WERI-Rb-1 (cell line): Measurements from ENCODE around the gene ADAMTSL2.

ENCODE experiments used
- DNase-seq: peaks from one replicate; pipeline ENCODE4 v3.0.0-alpha.2; 2020
- H3K27ac ChIP-seq: fragments of 250-450 bp; sonication (Bioruptor Pico); 2 replicates; pipeline ENCODE4 v1.5.1; 2020; ENCODE audit warnings: mild to moderate bottlenecking, moderate library complexity
- H3K27me3 ChIP-seq: fragments of 250-450 bp; sonication (Bioruptor Pico); 2 replicates; pipeline ENCODE4 v1.5.1; 2021; ENCODE audit warnings: mild to moderate bottlenecking, low read depth, moderate library complexity; ENCODE audit not compliant: insufficient read depth, severe bottlenecking
- H3K36me3 ChIP-seq: fragments of 250-450 bp; sonication (Bioruptor Pico); 2 replicates; pipeline ENCODE4 v1.5.1; 2020; ENCODE audit warnings: mild to moderate bottlenecking, moderate library complexity
- H3K4me3 ChIP-seq: 2 replicates; pipeline ENCODE4 v1.5.1; 2011; ENCODE audit warnings: low read depth, mild to moderate bottlenecking, control low read depth, low read length
- H3K9me3 ChIP-seq: fragments of 250-450 bp; sonication (Bioruptor Pico); 2 replicates; pipeline ENCODE4 v1.5.1; 2021; ENCODE audit warnings: mild to moderate bottlenecking, moderate library complexity; ENCODE audit not compliant: severe bottlenecking
- TF ChIP-seq, protein P1 (sequence below): IDR thresholded peaks from 2 replicates; pipeline ENCODE4 v1.5.1; 2011; ENCODE audit warnings: low read depth, mild to moderate bottlenecking, control low read depth, inconsistent platforms, low read length

Gene ADAMTSL2

DNA sequence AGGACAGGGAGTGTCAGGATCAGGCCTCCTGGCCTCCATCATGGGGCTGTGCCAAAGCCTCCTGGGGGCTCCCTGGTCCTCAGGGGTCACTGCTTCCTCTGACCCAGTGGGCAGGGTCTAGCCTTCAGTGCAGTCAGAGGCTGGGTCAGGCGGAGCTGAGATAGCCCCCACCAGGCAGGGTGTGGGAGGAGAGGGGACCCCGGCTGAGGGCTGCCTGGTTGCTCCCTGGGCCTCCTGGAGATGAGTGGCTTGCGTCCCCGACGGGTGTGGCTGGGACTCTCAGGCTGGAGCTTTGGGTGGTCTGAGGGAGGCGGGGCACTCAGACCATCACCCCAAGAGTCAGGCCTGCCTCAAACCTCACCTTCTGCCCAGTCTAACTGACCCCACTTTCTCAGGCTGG lies 53.0 kb downstream of the ADAMTSL2 start:
- TF ChIP-seq, protein P1, sequence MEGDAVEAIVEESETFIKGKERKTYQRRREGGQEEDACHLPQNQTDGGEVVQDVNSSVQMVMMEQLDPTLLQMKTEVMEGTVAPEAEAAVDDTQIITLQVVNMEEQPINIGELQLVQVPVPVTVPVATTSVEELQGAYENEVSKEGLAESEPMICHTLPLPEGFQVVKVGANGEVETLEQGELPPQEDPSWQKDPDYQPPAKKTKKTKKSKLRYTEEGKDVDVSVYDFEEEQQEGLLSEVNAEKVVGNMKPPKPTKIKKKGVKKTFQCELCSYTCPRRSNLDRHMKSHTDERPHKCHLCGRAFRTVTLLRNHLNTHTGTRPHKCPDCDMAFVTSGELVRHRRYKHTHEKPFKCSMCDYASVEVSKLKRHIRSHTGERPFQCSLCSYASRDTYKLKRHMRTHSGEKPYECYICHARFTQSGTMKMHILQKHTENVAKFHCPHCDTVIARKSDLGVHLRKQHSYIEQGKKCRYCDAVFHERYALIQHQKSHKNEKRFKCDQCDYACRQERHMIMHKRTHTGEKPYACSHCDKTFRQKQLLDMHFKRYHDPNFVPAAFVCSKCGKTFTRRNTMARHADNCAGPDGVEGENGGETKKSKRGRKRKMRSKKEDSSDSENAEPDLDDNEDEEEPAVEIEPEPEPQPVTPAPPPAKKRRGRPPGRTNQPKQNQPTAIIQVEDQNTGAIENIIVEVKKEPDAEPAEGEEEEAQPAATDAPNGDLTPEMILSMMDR = no peak
- no peak overlapping the region for H3K4me3 ChIP-seq
- H3K9me3 ChIP-seq = peaks cover 4% of the 10 kb centered on the region
- no peaks in the 10 kb centered on the region for H3K27me3 ChIP-seq
- H3K27ac ChIP-seq = no peak overlapping the region
- no peaks in the 10 kb centered on the region for H3K36me3 ChIP-seq
- DNase-seq = no peak

DNA sequence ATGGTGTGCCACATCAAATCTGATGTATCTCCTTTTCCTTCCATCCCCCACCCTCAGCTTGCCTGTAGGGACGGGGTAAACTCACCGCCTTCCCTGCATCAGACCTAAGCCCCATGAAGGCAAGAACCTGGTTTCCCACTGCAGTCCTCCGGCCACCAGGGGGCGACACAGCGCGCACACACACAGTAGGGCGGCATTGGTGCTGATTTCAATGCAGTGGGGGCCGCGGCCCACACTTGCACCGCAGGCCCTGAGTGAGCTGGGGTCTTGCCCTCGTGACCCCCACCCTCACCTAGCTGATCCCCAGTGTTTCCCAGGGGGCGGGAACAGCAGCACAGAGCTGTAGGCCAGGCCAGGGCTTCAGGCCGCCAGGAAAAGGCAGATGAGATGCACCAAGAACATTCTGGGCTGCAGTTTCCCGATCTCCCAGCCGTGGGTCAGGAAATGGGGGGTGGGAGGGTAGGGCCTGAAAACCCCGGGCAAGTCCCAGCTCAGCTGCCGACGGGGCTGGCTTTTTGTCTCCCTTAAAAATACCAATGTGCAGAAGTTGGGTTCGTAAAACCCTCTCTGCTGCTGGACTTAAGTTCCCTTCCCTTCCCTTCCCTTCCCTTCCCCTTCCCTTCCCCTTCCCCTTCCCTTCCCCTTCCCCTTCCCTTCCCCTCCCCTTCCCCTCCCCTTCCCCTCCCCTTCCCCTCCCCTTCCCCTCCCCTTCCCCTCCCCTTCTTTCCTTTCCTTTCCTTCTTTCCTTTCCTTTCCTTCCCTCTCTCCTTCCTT lies 55.1 kb downstream of the ADAMTSL2 start:
- TF ChIP-seq, protein P1 = peak; percentile 86
- Histone ChIP-seq H3K4me3 (no peak overlapping the region), H3K27ac (no peak overlapping the region), H3K27me3 (no peaks in the 10 kb centered on the region), H3K36me3 (no peaks in the 10 kb centered on the region), H3K9me3 (peaks cover 4% of the 10 kb centered on the region)
- DNase-seq = no peak

DNA sequence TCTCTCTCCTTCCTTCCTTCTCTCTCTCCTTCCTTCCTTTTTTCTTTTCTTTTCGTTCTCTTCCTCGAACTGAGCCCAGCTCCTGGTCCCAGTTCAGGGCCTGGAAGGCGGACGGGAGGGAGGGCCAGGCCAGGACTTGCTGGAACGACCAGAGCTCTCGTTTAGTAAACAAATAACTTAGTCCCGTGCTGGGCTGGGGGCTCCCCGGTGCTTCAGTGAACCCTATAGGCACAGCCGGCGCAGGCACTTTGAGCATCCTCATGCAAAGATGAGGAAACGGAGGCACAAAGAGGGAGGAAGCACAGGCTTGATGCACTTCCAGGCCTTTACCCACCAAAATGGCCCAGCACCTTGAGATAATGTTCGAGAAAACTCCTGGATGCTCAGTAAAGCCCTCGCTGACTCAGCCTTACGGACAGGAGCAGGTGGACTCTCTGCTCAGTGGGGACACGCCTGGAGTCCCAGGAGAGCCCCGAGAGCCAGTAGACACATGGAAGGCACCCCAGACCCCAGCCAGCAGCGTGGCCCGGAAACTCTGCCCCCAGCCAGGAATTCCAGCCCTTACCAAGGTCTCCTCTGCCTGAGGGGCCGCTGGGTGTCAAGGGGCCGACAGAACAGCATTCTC lies 55.8 kb downstream of the ADAMTSL2 start:
- H3K27ac ChIP-seq = no peak overlapping the region
- TF ChIP-seq, protein P1 = no peak

DNA sequence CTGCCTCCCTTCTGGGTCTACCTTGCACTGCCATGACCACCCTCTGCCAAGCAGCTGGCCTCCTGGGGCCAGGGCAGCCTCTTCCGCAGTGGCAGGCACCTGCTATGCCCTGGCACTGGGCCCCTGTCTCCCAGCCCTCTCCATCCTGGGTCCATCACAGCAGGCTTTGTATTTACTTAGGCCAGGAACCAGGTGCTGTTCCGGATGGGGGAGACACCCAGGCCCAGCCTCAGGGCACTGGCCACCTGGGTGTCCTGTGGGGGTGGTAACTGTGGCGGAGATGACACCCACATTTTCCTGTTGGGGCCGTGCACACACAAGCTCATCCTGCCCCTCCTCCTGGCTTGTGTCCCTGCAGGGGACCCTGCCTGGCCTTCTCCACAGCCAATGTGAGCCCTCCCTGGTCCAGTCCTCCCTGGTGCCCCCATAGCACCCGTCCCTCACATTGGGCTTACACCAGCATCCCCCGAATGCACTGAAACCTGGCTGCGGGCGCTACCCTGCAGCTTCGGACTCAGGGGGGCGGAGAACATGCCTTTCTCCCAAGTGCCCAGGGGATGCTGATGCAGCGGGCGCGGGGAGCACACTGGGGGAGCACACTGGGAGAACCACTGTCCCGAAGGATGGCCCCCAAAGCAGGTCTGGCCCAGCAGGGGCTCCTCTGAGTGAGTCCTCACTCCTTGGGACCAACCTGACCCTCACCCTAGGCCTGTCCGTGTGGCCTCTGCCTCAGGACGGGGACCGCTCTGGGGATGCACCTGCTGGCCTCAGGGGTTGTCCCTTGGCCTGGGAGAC lies 56.8 kb downstream of the ADAMTSL2 start:
- H3K27me3 ChIP-seq = no peaks in the 10 kb centered on the region
- no peaks in the 10 kb centered on the region for H3K36me3 ChIP-seq
- H3K9me3 ChIP-seq = peaks cover 4% of the 10 kb centered on the region
- H3K27ac ChIP-seq = no peak overlapping the region
- DNase-seq = no peak
- TF ChIP-seq, protein P1 = no peak
- no peak overlapping the region for H3K4me3 ChIP-seq

More for the DNA sequence above, 55.8 kb downstream of the ADAMTSL2 start:
- no peak for DNase-seq
- Histone ChIP-seq H3K4me3 (no peak overlapping the region), H3K36me3 (no peaks in the 10 kb centered on the region), H3K27me3 (no peaks in the 10 kb centered on the region), H3K9me3 (peaks cover 4% of the 10 kb centered on the region)

DNA sequence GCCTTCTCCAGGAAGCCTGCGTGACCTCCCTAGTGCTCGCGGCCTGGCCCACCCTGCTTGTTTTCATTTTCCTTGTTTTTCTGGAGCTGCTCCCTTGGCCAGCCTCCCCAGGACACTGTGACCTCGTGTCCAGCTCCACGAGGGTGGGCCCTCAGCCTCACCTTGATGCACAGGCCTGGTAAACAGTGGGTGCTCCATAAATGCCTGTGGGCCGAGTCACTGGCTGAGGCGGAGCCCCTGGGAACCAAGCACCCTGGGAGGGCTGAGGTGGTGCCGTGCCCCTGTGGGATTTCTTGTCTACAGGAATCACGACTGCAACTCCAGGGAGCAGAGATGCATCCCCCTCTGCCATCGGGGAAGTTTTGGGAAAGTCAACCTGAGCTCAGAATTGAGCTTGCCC lies 57.5 kb downstream of the ADAMTSL2 start:
- Histone ChIP-seq H3K27ac (no peak overlapping the region), H3K36me3 (no peaks in the 10 kb centered on the region), H3K9me3 (peaks cover 4% of the 10 kb centered on the region), H3K27me3 (no peaks in the 10 kb centered on the region), H3K4me3 (no peak overlapping the region)
- TF ChIP-seq, protein P1 = no peak
- no peak for DNase-seq
